Endometrial microvascular endothelial cells (primary cell): ENCODE results near the gene ANXA6. TPM values are rescaled to one million over a fixed set of nuclear protein-coding genes. Genes with fewer than 3 reads are reported as not detected.

ENCODE experiments used
- in situ Hi-C: cut with HindIII; loops from 2 replicates; pipeline ENCODE4 v1.10.0; 2017; ENCODE audit warnings: low sequenced_read_pairs, low pct_unique_long_range_greater_than_20kb; ENCODE audit errors: inconsistent ontology term
- total RNA-seq: library from RNA; depleted of rRNA; stranded (reverse); fragments of >200 nt; gene quantifications from one replicate; pipeline ENCODE4 v1.2.3, GENCODE V29; 2015; ENCODE audit errors: inconsistent ontology term

Gene ANXA6
- total RNA-seq, 1 donor from 2014 or later, result 311 TPM

DNA sequence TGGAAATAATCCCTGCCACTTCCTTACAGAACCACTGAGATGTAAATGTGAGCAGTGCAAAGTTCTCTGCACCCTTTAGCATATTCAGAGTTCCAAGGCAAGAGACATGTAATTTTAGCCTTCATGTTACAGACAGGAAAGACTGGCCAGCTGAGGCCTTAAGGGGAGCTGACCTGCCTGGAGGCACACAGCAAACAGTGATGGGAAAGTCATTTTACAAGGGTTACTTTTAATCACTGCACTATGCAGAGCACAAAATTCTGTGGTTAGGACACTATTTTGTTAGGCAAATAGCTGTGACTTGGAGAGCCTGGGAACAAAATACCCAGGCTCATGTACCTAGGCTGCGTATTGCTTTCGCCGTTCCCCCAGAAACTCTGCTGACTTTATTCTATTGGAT lies 46.6 kb downstream of the ANXA6 start:
- in situ Hi-C loops, result no loop called here

DNA sequence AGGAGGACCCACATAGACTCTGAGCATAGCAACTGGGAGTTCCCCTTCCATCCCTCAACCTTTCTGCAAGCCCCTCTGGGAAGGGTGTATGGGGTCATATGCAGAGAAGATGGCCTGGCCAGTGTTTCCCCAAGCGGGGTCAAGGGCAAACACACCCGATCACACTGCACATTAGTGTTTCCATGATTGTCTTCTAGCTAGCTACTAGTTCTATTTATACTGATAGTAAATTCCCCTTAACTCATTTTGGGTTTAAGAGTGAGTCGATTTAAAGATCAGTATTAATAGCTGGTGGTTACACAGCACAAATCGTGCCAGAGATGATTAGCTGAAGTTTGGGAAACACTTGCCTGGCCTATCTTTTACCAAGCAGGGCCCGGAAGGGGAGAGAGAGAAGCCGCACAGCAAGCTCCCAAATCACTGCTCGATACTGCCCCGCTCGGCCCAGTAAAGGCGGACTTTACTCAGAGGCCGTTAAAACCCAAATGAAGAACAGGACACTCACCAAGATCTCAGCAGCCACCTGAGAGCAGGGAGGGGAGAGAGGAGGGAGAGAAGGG lies 47.4 kb downstream of the ANXA6 start:
- in situ Hi-C loops, result no loop called here

DNA sequence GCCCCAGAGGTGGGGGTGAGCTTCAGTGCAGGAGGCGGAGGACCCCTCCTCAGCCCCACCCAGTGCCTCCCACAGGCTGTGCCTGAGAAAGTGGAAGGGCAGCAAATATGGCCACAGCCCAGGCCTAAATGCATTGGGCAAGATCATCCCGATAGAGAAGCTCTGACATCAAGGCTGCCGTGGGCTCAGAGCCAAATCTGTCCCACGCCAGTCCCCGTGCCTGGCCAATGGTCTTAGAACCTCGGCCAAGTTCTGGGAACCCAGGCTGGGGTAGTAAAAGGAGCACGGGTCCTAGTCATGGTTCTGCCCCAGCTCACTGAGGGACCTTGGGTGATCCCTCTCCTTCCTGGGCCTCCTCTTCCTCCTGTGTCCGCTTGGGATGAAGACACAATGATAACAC lies 49.0 kb downstream of the ANXA6 start:
- in situ Hi-C loops, result no loop called here

GRCh38 chr5:151107738-151108520 lies 49.6 kb downstream of the ANXA6 start:
- in situ Hi-C loops, result no loop called here

GRCh38 chr5:151107084-151107483 lies 50.5 kb downstream of the ANXA6 start:
- in situ Hi-C loops, result no loop called here

GRCh38 chr5:151106509-151106908 lies 51.1 kb downstream of the ANXA6 start:
- in situ Hi-C loops, result no loop called here

GRCh38 chr5:151106043-151106442 lies 51.5 kb downstream of the ANXA6 start:
- in situ Hi-C loops, result no loop called here

DNA sequence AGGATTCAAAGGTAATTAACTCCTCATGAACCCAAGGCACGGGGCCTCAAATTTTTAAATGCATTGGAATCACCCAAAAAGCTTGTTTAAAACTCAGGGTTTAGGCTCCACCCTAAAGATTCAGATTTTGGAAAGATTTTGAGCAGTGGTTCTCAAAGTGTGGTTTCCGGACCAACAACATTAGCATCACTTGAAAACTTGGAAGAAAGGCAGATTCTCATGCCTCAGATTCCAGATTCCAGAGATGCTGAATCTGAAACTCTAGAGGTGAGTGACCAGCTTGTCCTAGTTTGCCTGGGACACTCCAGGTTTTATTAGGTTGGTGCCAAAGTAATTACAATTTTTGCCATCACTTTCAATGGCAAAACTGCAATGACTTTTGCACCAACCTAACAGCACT lies 52.0 kb downstream of the ANXA6 start:
- in situ Hi-C loops, result no loop called here

DNA sequence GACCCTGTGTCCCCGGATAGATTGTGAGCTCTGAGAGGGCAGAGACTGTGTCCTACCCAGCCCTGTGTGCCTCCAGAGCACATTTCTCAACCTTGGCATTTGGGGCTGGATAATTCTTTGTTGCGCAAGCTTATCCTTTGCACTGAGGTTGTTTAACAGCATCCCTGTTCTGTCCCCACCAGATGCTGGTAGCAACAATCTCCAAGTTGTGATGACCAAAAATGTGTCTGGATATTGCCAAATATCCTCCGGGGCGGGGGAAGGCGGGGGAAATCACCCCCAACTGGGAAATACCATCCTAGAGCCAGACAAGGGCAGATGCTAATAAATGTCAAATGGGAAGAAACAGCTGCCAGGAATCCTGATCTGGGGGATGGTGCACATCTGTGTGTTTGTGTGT lies 52.8 kb downstream of the ANXA6 start:
- in situ Hi-C loops, result no loop called here

- in situ Hi-C loops, result no loop called here
Measured at GRCh38 chr5:151101746-151102145, 55.8 kb downstream of the ANXA6 start.

GRCh38 chr5:151101151-151101550 lies 56.4 kb downstream of the ANXA6 start:
- in situ Hi-C loops, result no loop called here

GRCh38 chr5:151100681-151101080 lies 56.9 kb downstream of the ANXA6 start:
- in situ Hi-C loops, result no loop called here

DNA sequence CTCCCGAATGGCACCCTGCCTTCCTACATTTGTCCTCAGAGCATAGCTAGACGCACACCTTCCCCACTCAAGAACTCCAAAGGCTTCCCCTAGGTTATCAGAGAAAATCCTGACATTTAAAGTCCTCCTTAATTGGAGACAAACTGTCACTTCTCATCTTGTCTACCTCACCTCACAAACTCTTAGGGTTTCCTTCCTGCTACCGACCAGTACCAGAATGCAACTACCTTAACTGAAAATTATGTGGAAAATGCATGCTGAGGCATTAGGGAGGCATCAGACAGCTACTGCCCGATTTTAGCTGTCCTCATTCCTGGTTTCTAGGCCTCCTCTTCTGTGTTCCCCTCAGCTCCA lies 58.8 kb downstream of the ANXA6 start:
- in situ Hi-C loops, result no loop called here

DNA sequence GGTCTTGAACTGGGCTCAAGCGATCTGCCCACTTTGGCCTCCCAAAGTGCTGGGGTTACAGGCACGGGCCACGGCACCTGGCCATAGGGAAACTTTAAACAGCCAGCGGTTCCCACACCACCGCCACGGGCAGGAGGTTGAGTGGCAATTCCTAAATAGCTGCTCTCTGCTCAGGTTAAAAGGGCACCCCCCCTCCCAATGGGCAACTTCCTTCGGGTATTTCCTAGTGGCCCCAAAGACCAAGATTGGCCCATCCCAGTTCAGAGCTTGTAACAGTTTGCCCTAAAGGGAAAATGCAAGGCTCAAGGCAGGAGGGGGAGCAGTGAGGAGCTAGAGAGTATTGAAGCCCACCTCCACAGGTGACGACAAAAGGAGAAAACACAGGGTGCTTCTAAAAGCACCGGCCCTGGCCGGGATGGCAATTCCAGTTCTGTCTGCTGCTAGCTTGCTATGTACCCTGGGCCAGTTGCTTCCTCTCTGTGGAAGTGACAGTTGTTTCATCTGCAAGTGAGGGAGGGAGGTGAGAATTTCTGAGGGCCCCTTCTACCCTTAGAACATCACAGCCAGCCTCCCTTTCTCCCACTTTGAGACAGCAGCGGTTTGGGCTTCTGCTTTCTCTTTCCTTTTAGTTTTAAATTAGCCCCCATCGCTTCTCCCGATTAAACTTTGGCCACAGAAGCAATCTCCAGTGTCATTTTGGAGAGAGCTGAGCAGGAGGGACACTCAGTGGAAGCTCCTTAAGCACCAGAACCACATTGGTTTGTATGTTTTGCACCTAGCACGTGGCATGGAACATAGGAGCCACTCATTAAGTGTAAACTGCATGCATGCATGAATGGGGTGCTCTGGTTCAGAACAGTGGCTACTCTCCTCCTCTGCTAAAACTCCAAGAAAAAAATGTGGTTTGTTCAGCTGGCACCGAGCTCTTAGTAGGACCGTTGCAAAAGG lies 59.5 kb downstream of the ANXA6 start:
- in situ Hi-C loops, result no loop called here

DNA sequence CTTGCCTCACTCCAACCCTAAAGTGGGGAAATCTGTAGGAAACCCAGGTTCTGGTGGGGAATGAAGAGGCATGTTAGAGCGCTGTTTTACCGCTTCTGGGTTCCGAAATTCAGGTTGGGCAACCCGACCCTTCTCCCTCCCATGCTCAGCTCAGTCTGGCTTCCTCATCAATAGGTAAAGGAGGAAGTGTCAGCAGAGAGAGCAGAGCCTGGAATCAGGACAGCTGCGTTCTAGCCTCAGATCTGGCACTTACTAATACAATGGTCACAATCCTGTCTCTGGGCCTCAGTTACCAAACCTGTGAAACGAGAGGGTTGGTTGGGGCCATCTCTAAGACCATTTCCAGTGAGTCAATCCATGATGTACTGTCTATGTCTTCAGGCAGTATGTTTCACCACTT lies 60.5 kb downstream of the ANXA6 start:
- in situ Hi-C loops, result no loop called here

DNA sequence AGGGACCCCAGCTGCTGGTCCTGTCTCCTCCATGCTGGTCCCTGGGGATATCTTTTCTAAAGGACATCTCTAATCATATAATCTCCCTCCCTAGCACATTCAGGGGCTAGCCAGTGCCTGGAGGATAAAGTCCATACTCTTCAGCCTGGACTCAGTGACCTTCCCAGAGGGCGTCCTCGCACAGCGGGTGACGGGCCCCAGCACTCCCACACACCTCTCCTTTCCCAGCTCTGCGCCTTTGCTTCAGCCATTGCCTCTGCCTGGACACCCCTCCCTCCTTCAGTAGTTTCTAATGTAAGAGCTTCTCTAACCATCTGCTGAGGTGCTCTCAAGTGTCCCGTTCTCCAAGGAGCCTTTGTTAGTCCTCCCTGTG lies 61.6 kb downstream of the ANXA6 start:
- in situ Hi-C loops, result no loop called here

DNA sequence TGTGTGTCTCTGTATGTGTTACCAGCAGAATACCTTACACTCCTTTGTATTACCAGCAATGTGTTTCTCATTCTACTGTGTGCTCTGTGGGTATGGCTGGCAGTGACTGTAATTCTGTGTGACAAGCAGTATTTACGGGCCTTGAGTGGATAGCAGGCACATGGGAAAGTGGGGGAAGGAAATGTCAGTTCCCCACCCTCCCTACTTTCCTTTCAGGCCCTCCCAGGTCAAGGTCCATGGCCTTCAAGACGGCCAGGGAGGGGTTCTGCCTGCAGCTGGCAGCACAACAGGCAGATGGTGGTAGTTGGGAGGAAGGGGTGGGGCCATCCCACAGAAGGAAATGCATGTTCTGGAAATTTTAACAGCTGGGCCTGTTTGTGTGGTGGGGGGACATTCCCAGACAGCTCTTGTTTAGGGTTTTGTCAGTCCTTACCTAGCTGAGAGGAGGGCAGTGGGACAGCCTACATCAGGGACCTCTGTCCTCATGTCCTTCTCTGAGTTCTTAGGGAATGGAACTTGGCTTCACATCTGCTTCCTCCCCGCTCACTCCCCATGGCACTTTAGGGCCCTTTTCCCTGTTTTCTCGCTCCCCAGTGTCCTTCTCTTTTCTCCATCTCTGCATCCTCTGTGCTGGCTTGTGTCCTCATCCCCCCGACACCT lies 62.1 kb downstream of the ANXA6 start:
- in situ Hi-C loops, result no loop called here

GRCh38 chr5:151094852-151095245 lies 62.7 kb downstream of the ANXA6 start:
- in situ Hi-C loops, result no loop called here

DNA sequence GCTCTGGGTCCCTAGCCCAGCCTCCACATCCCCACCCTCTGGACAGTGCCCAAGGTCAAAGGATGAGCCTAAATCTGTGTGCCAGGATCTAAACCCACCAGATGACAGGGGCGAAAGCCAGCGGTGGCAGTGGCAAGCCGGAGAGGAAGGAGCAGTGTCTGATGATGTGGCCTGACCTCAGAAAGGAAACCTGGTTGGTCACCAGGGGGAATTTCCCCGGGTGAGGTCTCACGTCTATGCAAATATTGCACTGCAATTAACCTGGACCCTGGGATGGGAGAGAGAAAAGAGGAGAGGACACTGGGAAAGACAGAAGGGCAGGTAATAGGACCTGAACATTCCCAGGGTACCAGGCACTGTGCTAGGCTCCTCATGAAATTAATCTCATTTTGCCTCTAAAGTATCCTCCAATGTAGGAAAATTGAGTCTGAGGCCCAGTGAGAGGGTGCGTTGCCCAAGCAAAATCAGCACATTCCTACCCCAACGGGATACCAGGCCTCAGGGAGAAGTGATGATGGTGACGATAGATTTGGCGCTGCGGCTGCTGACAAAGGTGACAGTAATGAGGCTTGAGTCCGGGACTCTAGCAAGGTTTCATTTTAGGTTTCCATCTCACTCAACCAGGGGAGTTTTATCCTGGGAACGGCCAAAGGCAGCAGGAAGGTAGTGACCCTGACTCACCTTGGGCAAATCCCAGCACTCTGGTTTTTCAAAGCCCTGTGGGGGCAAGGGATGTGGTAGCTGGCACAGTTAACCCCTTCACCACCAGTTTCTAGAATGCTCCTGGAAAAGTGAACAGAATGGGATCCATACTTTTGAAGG lies 63.3 kb downstream of the ANXA6 start:
- in situ Hi-C loops, result no loop called here
